GM21576 (cell line): ENCODE data around the gene PARD6A.

Experiments
- ATAC-seq: cut with Tn5 transposase; IDR thresholded peaks from one replicate; pipeline ENCODE4 v1.9.1; 2021; ENCODE audit warnings: mild to moderate bottlenecking, moderate library complexity; ENCODE audit not compliant: unreplicated experiment

The PARD6A gene

GRCh38 chr16:67653789-67654402 lies 6.9 kb upstream of the PARD6A start:
- no peak for ATAC-seq

GRCh38 chr16:67654403-67654911 lies 6.3 kb upstream of the PARD6A start:
- ATAC-seq: no peak

GRCh38 chr16:67655363-67655762 lies 5.4 kb upstream of the PARD6A start:
- ATAC-seq: no peak

DNA sequence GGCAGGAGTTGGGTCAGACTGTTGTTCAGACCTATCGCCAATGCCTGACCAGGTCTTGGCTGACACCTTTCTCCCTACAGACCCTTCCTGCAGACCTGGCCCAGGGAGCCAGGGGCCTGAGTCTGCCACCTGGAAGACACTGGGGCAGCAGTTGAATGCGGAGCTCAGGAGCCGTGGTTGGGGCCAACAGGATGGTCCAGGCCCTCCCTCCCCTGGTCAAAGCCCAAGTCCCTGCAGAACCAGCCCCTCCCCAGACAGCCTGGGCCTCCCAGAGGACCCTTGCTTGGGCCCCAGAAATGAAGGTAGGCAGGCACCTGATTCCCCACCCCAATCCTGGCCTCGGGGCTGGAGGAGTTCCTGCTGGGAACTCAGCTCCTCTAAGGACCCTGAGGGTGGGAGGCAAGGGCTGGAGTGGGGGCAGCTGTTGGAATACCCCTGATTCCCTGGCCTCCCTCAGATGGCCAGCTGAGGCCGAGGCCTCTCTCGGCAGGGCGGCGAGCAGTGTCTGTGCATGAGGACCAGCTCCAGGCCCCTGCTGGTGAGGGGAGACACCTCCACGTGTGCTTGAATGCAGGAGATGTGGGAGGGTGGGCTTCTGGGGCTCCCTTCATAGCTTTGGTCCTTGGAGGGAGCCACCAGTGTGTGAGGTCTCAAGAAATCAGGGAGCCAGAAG lies 4.3 kb upstream of the PARD6A start:
- ATAC-seq: no peak

DNA sequence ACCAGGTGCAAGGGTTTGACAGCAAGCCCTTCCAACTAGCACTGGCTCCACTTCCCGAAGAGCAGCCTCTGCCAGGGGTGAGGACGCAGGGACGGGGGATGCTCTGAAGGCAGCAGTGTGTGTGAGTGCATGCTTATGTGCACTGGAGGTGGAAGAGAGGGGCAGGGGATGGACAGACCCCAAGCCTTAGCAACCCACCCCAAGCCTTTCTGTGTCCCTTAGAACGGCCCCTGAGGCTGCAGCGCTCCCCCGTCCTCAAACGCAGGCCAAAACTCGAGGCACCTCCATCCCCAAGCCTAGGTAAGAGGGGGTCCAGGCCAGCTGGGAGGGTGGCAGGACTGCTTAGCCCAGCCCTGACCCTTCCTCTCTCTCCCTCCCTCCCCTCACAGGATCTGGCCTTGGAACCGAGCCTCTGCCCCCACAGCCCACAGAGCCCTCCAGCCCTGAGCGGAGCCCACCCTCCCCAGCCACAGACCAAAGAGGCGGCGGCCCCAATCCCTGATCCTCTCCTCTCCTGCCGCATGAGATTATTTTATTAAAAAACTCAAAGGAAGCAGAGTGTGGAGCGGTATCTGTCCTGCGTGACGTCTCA lies 3.6 kb upstream of the PARD6A start:
- ATAC-seq: no peak

DNA sequence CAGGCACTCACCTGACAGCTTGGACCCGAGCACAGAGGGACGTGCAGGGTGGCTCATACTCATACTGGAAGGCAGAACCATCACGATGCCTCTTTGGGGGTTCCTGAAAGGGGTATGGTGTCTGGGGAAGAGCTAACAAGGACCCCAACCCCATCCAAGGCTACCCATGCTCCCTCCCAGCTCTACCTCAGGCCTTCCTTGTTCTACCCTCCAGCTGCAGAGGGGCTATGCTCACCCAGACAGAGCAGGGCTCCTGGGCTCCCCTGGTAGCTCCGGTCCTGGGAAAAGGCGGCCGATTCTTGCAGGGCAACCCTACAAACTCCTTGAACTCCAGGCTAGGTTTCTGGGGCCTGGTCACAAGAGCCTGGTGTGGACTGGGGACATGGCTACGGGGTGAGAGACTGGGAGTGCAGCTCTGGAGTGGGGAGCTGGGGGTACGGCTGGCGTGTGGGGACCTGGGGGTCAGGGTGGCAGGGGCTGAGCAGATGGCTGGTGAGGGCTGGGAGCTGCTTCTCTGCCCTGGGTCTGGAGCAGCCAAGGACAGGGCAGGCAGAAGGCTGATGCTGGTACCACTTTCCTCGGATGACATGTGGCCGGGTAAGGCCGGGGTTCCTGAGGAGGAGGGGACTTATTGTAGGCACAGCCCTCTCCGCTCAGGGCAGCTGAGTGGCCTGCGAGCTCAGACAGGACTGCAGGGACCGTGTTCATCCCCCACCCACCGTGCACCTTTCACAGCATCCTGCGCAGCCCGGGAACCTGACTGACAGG lies 2.8 kb upstream of the PARD6A start:
- no peak for ATAC-seq

GRCh38 chr16:67658849-67659674 lies 1.7 kb upstream of the PARD6A start:
- ATAC-seq: no peak

DNA sequence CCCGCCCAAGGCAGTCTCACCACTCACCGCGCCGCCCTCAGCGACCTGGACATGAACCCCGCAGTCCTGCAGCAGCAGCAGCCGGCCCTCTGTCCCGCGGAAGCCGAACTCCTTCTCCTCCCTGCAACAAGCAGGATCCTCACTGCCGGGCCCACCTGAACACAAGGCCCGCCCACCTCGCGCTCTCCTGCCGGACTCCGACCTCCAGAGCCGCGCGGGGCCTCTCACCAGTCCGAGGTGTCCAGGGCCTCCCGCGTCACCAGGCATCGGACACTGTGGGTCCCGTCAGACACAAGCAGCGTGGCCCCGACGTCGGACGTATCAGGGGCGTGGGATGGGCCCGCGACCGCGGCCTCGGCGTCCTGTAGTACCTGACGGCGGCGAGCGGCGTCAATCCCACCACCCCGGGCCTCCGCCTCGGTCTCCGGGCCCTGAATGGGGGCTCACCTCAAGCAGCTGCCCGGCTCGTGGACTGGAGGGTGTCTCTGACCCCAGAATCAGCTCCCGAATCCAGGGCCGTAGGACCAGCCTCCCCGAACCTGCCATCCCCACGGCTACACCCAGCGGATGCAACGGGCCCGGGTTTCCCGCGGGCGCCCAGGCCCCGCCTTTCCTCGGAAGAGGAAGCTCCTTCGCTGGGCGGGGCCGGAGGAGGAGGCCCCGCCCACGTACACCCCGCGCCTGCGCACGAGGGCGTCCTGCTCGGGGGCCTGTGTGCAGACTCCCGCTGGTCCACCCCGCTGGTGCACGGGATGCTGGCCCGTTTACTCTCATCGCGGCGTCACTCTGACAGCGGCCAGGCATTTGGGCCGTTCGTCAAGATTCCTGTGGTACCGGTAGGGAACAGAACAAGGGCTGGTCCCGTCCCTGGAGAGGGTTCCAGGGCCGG lies 841 bp upstream of the PARD6A start, which contains the start of gene ACD:
Gene ACD, minus strand, starts transcription at position 586 of the 889 bp plus-strand sequence. Its CDS starts 40 bp downstream, at position 546.
- peak; percentile 47 for ATAC-seq

GRCh38 chr16:67661101-67661761 lies 471 bp downstream of the PARD6A start:
- no peak for ATAC-seq

DNA sequence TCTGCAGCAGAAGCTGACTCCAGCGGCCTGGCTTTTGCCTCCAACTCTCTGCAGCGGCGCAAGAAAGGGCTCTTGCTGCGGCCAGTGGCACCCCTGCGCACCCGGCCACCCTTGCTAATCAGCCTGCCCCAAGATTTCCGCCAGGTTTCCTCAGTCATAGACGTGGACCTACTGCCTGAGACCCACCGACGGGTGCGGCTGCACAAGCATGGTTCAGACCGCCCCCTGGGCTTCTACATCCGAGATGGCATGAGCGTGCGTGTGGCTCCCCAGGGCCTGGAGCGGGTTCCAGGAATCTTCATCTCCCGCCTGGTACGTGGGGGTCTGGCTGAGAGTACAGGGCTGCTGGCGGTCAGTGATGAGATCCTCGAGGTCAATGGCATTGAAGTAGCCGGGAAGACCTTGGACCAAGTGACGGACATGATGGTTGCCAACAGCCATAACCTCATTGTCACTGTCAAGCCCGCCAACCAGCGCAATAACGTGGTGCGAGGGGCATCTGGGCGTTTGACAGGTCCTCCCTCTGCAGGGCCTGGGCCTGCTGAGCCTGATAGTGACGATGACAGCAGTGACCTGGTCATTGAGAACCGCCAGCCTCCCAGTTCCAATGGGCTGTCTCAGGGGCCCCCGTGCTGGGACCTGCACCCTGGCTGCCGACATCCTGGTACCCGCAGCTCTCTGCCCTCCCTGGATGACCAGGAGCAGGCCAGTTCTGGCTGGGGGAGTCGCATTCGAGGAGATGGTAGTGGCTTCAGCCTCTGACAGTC lies 1.3 kb downstream of the PARD6A start:
- no peak for ATAC-seq

GRCh38 chr16:67662653-67663010 lies 1.9 kb downstream of the PARD6A start:
- no peak for ATAC-seq

- ATAC-seq: no peak
These were observed 2.6 kb downstream of the PARD6A start for GRCh38 chr16:67663151-67663876.

DNA sequence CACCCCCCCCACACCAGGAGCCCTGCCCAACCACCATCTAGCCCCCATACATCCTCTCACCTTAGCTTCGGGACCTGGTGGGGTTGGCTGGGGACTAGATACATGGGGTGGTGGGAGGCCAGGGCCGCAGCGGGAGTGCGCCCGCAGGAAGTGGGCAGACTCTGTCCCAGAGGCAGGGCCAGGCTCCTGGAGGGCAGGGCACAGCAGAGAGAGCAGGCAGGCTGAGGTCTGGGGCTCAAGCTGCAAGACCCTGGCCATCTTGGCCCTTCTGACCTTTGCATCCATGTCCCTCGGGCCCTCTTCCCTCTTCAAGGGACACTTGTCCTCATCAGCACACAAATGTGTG lies 3.1 kb downstream of the PARD6A start:
- ATAC-seq: no peak

- no peak for ATAC-seq
These were observed 3.5 kb downstream of the PARD6A start for GRCh38 chr16:67664258-67664657.

DNA sequence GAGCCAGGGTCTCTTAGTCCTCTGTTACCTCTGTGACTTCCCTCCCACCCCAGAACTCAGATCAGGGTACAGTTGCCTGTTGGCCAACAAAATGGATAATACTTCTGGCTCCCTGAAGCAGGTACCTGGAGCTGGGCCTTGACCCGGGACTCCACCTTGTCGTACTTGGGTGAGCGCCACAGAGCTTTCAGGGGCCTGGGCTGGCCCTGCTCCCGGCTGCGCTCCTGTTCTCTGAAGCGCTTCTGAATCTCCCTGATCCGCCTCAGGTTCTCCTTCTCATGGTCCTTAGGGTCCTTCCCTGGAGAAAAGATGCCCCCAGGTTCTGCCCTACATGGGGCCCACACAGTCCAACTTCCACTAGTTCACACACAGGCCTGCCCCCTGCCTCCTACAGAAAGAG lies 4.1 kb downstream of the PARD6A start:
- no peak for ATAC-seq

GRCh38 chr16:67665598-67665997 lies 4.8 kb downstream of the PARD6A start:
- no peak for ATAC-seq

- no peak for ATAC-seq
These were observed 5.3 kb downstream of the PARD6A start for GRCh38 chr16:67666032-67666551.
